GM23338 (cell line): ENCODE measurements around the gene ZNRD2. TPM values are rescaled to one million over a fixed set of nuclear protein-coding genes. Genes with fewer than 3 reads are reported as not detected.

Experiments used
- ATAC-seq: fragments of 200-7000 bp; cut with Tn5 transposase; 3 replicates; pipeline ENCODE4 v1.9.1; 2020
- DNase-seq: peaks from one replicate; pipeline ENCODE4 v3.0.0-alpha.2; 2015; ENCODE audit warnings: low spot score
- H2AFZ ChIP-seq: fragments of 200-600 bp; sonication (generic); 2 replicates; pipeline ENCODE4 v1.8.0; 2016; ENCODE audit warnings: antibody characterized with exemption, mild to moderate bottlenecking, moderate library complexity
- H3F3A ChIP-seq: fragments of 200-600 bp; sonication (generic); replicated peaks from 2 replicates; pipeline ENCODE4 v1.8.0; 2017; ENCODE audit warnings: antibody characterized with exemption, mixed run types, low read depth
- H3K27ac ChIP-seq: fragments of 200-600 bp; sonication (generic); 2 replicates; pipeline ENCODE4 v1.6.1; 2016; ENCODE audit warnings: low read depth
- H3K27me3 ChIP-seq: fragments of 200-600 bp; sonication (generic); 2 replicates; pipeline ENCODE4 v1.8.0; 2016; ENCODE audit warnings: mild to moderate bottlenecking, mixed run types, moderate library complexity; ENCODE audit not compliant: insufficient read depth
- H3K36me3 ChIP-seq: fragments of 200-600 bp; sonication (generic); 2 replicates; pipeline ENCODE4 v1.8.0; 2016; ENCODE audit warnings: mild to moderate bottlenecking; ENCODE audit not compliant: insufficient read depth
- H3K4me1 ChIP-seq: fragments of 200-600 bp; sonication (generic); 2 replicates; pipeline ENCODE4 v1.8.0; 2016; ENCODE audit warnings: mild to moderate bottlenecking, moderate library complexity; ENCODE audit not compliant: insufficient read depth
- H3K4me2 ChIP-seq: fragments of 200-600 bp; sonication (generic); 2 replicates; pipeline ENCODE4 v1.7.1; 2017; ENCODE audit warnings: mixed run types
- H3K4me3 ChIP-seq: fragments of 200-600 bp; sonication (generic); 2 replicates; pipeline ENCODE4 v1.6.1; 2016; ENCODE audit warnings: mixed run types
- H3K79me2 ChIP-seq: fragments of 200-600 bp; sonication (generic); replicated peaks from 2 replicates; pipeline ENCODE4 v1.8.0; 2017; ENCODE audit warnings: mild to moderate bottlenecking; ENCODE audit not compliant: insufficient read depth
- H3K9me2 ChIP-seq: fragments of 200-600 bp; sonication (generic); 2 replicates; pipeline ENCODE4 v1.8.0; 2017; ENCODE audit not compliant: insufficient read depth
- H4K20me1 ChIP-seq: fragments of 200-600 bp; sonication (generic); replicated peaks from 2 replicates; pipeline ENCODE4 v1.8.0; 2017; ENCODE audit warnings: mild to moderate bottlenecking; ENCODE audit not compliant: insufficient read depth
- H3K27ac Mint-ChIP-seq: 2 replicates; pipeline ENCODE4 v1.8.0; 2020; ENCODE audit warnings: inconsistent platforms, mild to moderate bottlenecking, moderate library complexity, mixed read lengths
- H3K27me3 Mint-ChIP-seq: 3 replicates; pipeline ENCODE4 v1.8.0; 2022; ENCODE audit warnings: low read depth, mild to moderate bottlenecking, moderate library complexity, mixed read lengths, inconsistent platforms; ENCODE audit not compliant: insufficient read depth, poor library complexity
- H3K36me3 Mint-ChIP-seq: 3 replicates; pipeline ENCODE4 v1.8.0; 2021; ENCODE audit warnings: low read depth, mild to moderate bottlenecking, inconsistent platforms, moderate library complexity, mixed read lengths
- H3K4me1 Mint-ChIP-seq: 3 replicates; pipeline ENCODE4 v1.8.0; 2020; ENCODE audit warnings: mild to moderate bottlenecking, inconsistent platforms, mixed read lengths
- H3K4me3 Mint-ChIP-seq: 3 replicates; pipeline ENCODE4 v1.8.0; 2021; ENCODE audit warnings: moderate library complexity, mild to moderate bottlenecking, inconsistent platforms, mixed read lengths
- H3K9me3 Mint-ChIP-seq: 3 replicates; pipeline ENCODE4 v1.8.0; 2020; ENCODE audit warnings: moderate library complexity, mild to moderate bottlenecking, inconsistent platforms, mixed read lengths
- CREB1 ChIP-seq: fragments of 250-450 bp; sonication (Bioruptor Pico); IDR thresholded peaks from 2 replicates; pipeline ENCODE4 v1.5.0; 2020; ENCODE audit warnings: low read depth, mild to moderate bottlenecking, moderate library complexity
- CTCF ChIP-seq, 2 experiments: fragments of 200-600 bp in 1 of 2; sonication (generic) in 1 of 2; conservative IDR thresholded peaks; 2 replicates each; pipeline versions ENCODE4 v1.5.1 to v1.6.1; 2016 to 2017; ENCODE audit warnings: antibody characterized with exemption in 2 of 2, low read depth in 2 of 2, mild to moderate bottlenecking in 2 of 2, moderate library complexity in 1 of 2
- ETS1 ChIP-seq: IDR thresholded peaks from 2 replicates; pipeline ENCODE4 v1.6.1; 2016; ENCODE audit warnings: antibody characterized with exemption
- EZH2 ChIP-seq: fragments of 200-600 bp; sonication (generic); IDR thresholded peaks from one replicate; pipeline ENCODE4 v1.8.0; 2017; ENCODE audit warnings: antibody characterized with exemption, mild to moderate bottlenecking, low read depth; ENCODE audit not compliant: unreplicated experiment
- EZH2phosphoT487 ChIP-seq: fragments of 200-600 bp; sonication (generic); IDR thresholded peaks from one replicate; pipeline ENCODE4 v1.8.1; 2018; ENCODE audit warnings: antibody characterized with exemption; ENCODE audit not compliant: unreplicated experiment
- JUNB ChIP-seq: IDR thresholded peaks from one replicate; pipeline ENCODE4 v1.6.1; 2016; ENCODE audit warnings: antibody characterized with exemption; ENCODE audit not compliant: unreplicated experiment
- NANOG ChIP-seq: IDR thresholded peaks from 2 replicates; pipeline ENCODE4 v1.6.1; 2016; ENCODE audit warnings: antibody characterized with exemption, borderline replicate concordance
- POLR2AphosphoS5 ChIP-seq: IDR thresholded peaks from 2 replicates; pipeline ENCODE4 v1.6.1; 2016; ENCODE audit warnings: antibody characterized with exemption, low read depth
- REST ChIP-seq: IDR thresholded peaks from one replicate; pipeline ENCODE4 v1.6.1; 2018; ENCODE audit warnings: antibody characterized with exemption; ENCODE audit not compliant: unreplicated experiment
- STAT1 ChIP-seq: IDR thresholded peaks from one replicate; pipeline ENCODE4 v1.6.1; 2016; ENCODE audit warnings: antibody characterized with exemption; ENCODE audit not compliant: unreplicated experiment
- ZNF114 ChIP-seq: fragments of 250-450 bp; sonication (Bioruptor Pico); IDR thresholded peaks from 2 replicates; pipeline ENCODE4 v1.5.0; 2020; ENCODE audit warnings: mild to moderate bottlenecking, moderate library complexity
- ZNF331 ChIP-seq: fragments of 250-450 bp; sonication (Bioruptor Pico); IDR thresholded peaks from 2 replicates; pipeline ENCODE4 v1.5.0; 2020; ENCODE audit warnings: low read depth, mild to moderate bottlenecking, moderate library complexity
- ZNF462 ChIP-seq: fragments of 250-450 bp; sonication (Bioruptor Pico); IDR thresholded peaks from 2 replicates; pipeline ENCODE4 v1.5.0; 2020; ENCODE audit warnings: mild to moderate bottlenecking, moderate library complexity
- polyA plus RNA-seq: library from polyadenylated mRNA; unstranded; fragments of >200 nt; fragmentation: Nextera tagmentation; extraction: Ambion mirVana; gene quantifications from 2 replicates; pipeline ENCODE4 v1.2.1, GENCODE V29; 2016
- total RNA-seq: library from RNA; depleted of rRNA; stranded (reverse); fragments of >200 nt; shearing (Covaris generic); gene quantifications from 2 replicates; pipeline ENCODE4 v1.2.3, GENCODE V29; 2014

ZNRD2 gene
- total and polyA plus RNA-seq, 2 experiments from 2014 or later, result 78.6 to 148 TPM

- Histone ChIP-seq H3K27ac (no peak overlapping the region), H3K9me2 (no peaks in the 10 kb centered on the region), H4K20me1 (peaks cover 14% of the 10 kb centered on the region), H3K4me1 (peaks cover 6% of the 10 kb centered on the region; the same call in 1 of the 2 replicates), H3K79me2 (peaks cover 17% of the 10 kb centered on the region), H3F3A (peaks cover 3% of the 10 kb centered on the region), H3K27me3 (no peaks in the 10 kb centered on the region), H2AFZ (no peak overlapping the region), H3K36me3 (no peaks in the 10 kb centered on the region; the same call in 1 of the 2 replicates), H3K4me2 (no peak overlapping the region), H3K4me3 (no peak overlapping the region)
- no peak overlapping the region for H3K4me3 Mint-ChIP-seq
- H3K27me3 Mint-ChIP-seq, result peaks cover 22% of the 10 kb centered on the region
- peaks cover 8% of the 10 kb centered on the region for H3K4me1 Mint-ChIP-seq
- DNase-seq (no peak), ATAC-seq (no peak)
- no peaks in the 10 kb centered on the region; the same call in 2 of the 3 replicates for H3K9me3 Mint-ChIP-seq
- no peak overlapping the region for H3K27ac Mint-ChIP-seq
- peaks cover 31% of the 10 kb centered on the region for H3K36me3 Mint-ChIP-seq
- TF ChIP-seq POLR2AphosphoS5 (no peak), REST (no peak), EZH2phosphoT487 (no peak), CTCF (conservative IDR thresholded peaks at IDR 0.05; ENCODE audit: low read depth in 2 of 2) (no peak), ZNF331 (CRISPR knock-in tag) (no peak), EZH2 (no peak), CREB1 (CRISPR knock-in tag) (no peak), STAT1 (no peak), ZNF462 (no peak), JUNB (no peak), ZNF114 (no peak), ETS1 (no peak), NANOG (no peak)
Observed at GRCh38 chr11:65619281-65619928, 49.1 kb downstream of the ZNRD2 start.
